ENCODE results near the gene GALNT5.

GALNT5 gene

GRCh38 chr2:157359628-157360027, 102.1 kb downstream of the GALNT5 start (continued):
- TF ChIP-seq ZNF571 (tag by site-specific recombination; IDR thresholded peaks at IDR 0.05) = no peak
- no peak for TF ChIP-seq EGR2 (tag by site-specific recombination; IDR thresholded peaks at IDR 0.05; ENCODE audit: low read depth)

DNA sequence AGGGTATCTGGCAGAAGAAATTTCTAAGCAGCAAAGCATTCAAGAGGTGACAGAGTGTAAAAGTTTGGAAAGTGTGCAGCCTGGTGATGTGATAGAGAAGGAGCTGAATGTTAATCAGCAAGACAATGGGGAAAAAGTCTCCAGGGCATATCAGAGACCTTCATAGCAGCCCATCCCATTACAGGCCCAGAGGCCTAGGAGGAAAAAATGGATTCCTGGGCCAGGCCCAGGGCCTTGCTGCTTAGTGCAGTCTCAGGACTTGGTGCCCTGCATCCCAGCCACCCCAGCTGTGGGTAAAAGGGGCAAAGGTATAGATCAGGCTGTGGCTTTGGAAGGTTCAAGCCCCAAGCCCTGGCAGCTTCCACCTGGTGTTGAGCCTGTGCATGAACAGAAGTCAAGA, 104.0 kb downstream of the GALNT5 start:
- TF ChIP-seq ZNF658 (tag by site-specific recombination; IDR thresholded peaks at IDR 0.05) (no peak), ZNF585B (tag by site-specific recombination; IDR thresholded peaks at IDR 0.05) (peak; percentile 78), ZNF416 (tag by site-specific recombination; IDR thresholded peaks at IDR 0.05) (no peak), KLF16 (tag by site-specific recombination; IDR thresholded peaks at IDR 0.05) (no peak), ZNF324 (tag by site-specific recombination; IDR thresholded peaks at IDR 0.05) (no peak)
- no peak overlapping the region for H3K27ac ChIP-seq (ENCODE audit: extremely low read depth, low read depth, low read length)
- H3K9me3 ChIP-seq (ENCODE audit: control insufficient read depth, insufficient read depth, low read depth, low read length) = no peaks in the 10 kb centered on the region
- ChIA-PET POLR2A (no interaction called here), CTCF (no interaction called here)
- no peak overlapping the region for H3K4me3 ChIP-seq (ENCODE audit: low read depth, low read length)
- H3K36me3 ChIP-seq (ENCODE audit: control insufficient read depth in 2 of 2, insufficient read depth in 1 of 2, low read length in 2 of 2) = no peaks in the 10 kb centered on the region
- no peaks in the 10 kb centered on the region for H3K4me1 ChIP-seq (ENCODE audit: control insufficient read depth, insufficient read depth, low read length)

DNA sequence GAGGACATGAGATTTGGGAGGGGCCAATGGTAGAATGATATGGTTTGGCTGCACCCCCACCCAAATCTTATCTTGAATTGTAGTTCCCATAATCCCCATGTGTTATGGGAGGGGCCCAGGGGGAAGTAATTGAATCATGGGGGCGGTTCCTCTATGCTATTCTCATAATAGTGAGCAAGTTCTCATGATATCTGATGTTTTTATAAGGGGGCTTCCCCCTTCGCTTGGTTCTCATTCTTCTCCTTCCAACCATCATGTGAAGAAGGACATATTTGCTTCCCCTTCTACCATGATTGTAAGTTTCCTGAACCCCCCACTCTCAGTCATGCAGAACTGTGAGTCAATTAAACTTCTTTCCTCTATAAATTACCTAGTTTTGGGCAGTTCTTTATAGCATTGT, 105.1 kb downstream of the GALNT5 start:
- H3K4me1 ChIP-seq (ENCODE audit: control insufficient read depth, insufficient read depth, low read length) = no peaks in the 10 kb centered on the region
- no peak for TF ChIP-seq ZNF280C (tag by site-specific recombination; IDR thresholded peaks at IDR 0.05)
- no peak for TF ChIP-seq ZNF114 (tag by site-specific recombination; IDR thresholded peaks at IDR 0.05)
- TF ChIP-seq ZNF324 (tag by site-specific recombination; IDR thresholded peaks at IDR 0.05) = no peak
- TF ChIP-seq ZNF433 (tag by site-specific recombination; IDR thresholded peaks at IDR 0.05; ENCODE audit: low read depth) = no peak
- TF ChIP-seq ZNF394 (tag by site-specific recombination; IDR thresholded peaks at IDR 0.05; ENCODE audit: borderline replicate concordance) = no peak
- no peak for TF ChIP-seq ZNF514 (tag by site-specific recombination; IDR thresholded peaks at IDR 0.05)
- no peak for TF ChIP-seq ZNF558 (tag by site-specific recombination; IDR thresholded peaks at IDR 0.05)
- no peak for TF ChIP-seq ZNF610 (tag by site-specific recombination; IDR thresholded peaks at IDR 0.05; ENCODE audit: borderline replicate concordance)
- ChIA-PET POLR2A (no interaction called here), CTCF (interaction anchor here (1.4 kb wide), 1 partner anchor 26 kb away, joined by 3 read pairs; no protein-coding TSS in a partner anchor)
- H3K4me3 ChIP-seq (ENCODE audit: low read depth, low read length) = no peak overlapping the region
- H3K27ac ChIP-seq (ENCODE audit: extremely low read depth, low read depth, low read length) = no peak overlapping the region
- H3K36me3 ChIP-seq (ENCODE audit: control insufficient read depth in 2 of 2, insufficient read depth in 1 of 2, low read length in 2 of 2) = no peaks in the 10 kb centered on the region
- H3K9me3 ChIP-seq (ENCODE audit: control insufficient read depth, insufficient read depth, low read depth, low read length) = no peaks in the 10 kb centered on the region

- Histone ChIP-seq H3K4me3 (ENCODE audit: low read depth, low read length) (no peak overlapping the region), H3K4me1 (ENCODE audit: control insufficient read depth, insufficient read depth, low read length) (no peaks in the 10 kb centered on the region), H3K27ac (ENCODE audit: extremely low read depth, low read depth, low read length) (no peak overlapping the region), H3K36me3 (ENCODE audit: control insufficient read depth in 2 of 2, insufficient read depth in 1 of 2, low read length in 2 of 2) (no peaks in the 10 kb centered on the region), H3K9me3 (ENCODE audit: control insufficient read depth, insufficient read depth, low read depth, low read length) (no peaks in the 10 kb centered on the region)
- TF ChIP-seq ZNF48 (tag by site-specific recombination; IDR thresholded peaks at IDR 0.05) (no peak), ZNF521 (tag by site-specific recombination; IDR thresholded peaks at IDR 0.05) (no peak), SCRT2 (tag by site-specific recombination; IDR thresholded peaks at IDR 0.05) (no peak), ZSCAN30 (tag by site-specific recombination; IDR thresholded peaks at IDR 0.05) (no peak)
- ChIA-PET POLR2A (no interaction called here), CTCF (interaction anchor here (0.6 to 1.4 kb wide), 3 partner anchors 16 to 67 kb away, joined by 3 read pairs; no protein-coding TSS in a partner anchor)
These were observed 106.2 kb downstream of the GALNT5 start for GRCh38 chr2:157363612-157364101.

All from HEK293 (cell line).